SK-N-SH (cell line): ENCODE results near the gene C2orf92. TPM values are rescaled to one million over a fixed set of nuclear protein-coding genes. Genes with fewer than 3 reads are reported as not detected.

Experiments used
- CTCF ChIA-PET: fragments of 300-600, 350-600 bp; formaldehyde crosslinking; extraction: SDS; loops from one replicate; lab custom pipeline; 2021; lab: Yijun Ruan, JAX
- POLR2A ChIA-PET: fragments of 350-600 bp; sonication (Branson Sonifier 250); formaldehyde crosslinking; extraction: SDS; loops from one replicate; lab custom pipeline; 2020; ENCODE audit warnings: antibody characterized with exemption, inconsistent platforms; lab: Yijun Ruan, JAX
- DNase-seq: peaks from one replicate; pipeline ENCODE4 v3.0.0; 2012
- H2AFZ ChIP-seq: fragments of 200-600 bp; sonication (generic); 2 replicates; pipeline ENCODE4 v1.8.1; 2016; ENCODE audit warnings: antibody characterized with exemption, mild to moderate bottlenecking, low read depth
- H3F3A ChIP-seq: fragments of 200-600 bp; sonication (generic); replicated peaks from 2 replicates; pipeline ENCODE3; 2016; ENCODE audit warnings: antibody characterized with exemption, mild to moderate bottlenecking; ENCODE audit not compliant: insufficient read depth
- H3K27ac ChIP-seq, 2 experiments: fragments of 200-500 bp in 1 of 2; fragments of 200-600 bp in 1 of 2; sonication (Bioruptor generic) in 1 of 2; sonication (generic), shearing (Covaris generic) in 1 of 2; 2 replicates each; pipeline versions ENCODE4 v1.5.1 to v1.6.1; 2014 to 2016; ENCODE audit warnings: low read depth in 2 of 2, inconsistent platforms in 1 of 2, low read length in 1 of 2, mild to moderate bottlenecking in 1 of 2, mixed read lengths in 1 of 2
- H3K27me3 ChIP-seq: fragments of 200-600 bp; sonication (generic), shearing (Covaris generic); 2 replicates; pipeline ENCODE4 v1.6.1; 2016; ENCODE audit warnings: mixed run types; ENCODE audit not compliant: insufficient read depth
- H3K36me3 ChIP-seq, 2 experiments: fragments of 200-500 bp in 1 of 2; fragments of 200-600 bp in 1 of 2; sonication (Bioruptor generic) in 1 of 2; sonication (generic) in 1 of 2; replicated peaks in 1 of 2; 2 replicates each; pipeline versions ENCODE3 to v1.5.1; 2014 to 2016; ENCODE audit warnings: low read length in 1 of 2, mild to moderate bottlenecking in 1 of 2; ENCODE audit not compliant: insufficient read depth in 2 of 2, control insufficient read depth in 1 of 2
- H3K4me1 ChIP-seq, 2 experiments: fragments of 200-500 bp in 1 of 2; fragments of 200-600 bp in 1 of 2; sonication (Bioruptor generic) in 1 of 2; sonication (generic), shearing (Covaris generic) in 1 of 2; 2 replicates each; pipeline versions ENCODE4 v1.5.1 to v1.6.1; 2014 to 2016; ENCODE audit warnings: low read depth in 1 of 2, low read length in 1 of 2, mixed run types in 1 of 2; ENCODE audit not compliant: insufficient read depth in 2 of 2, control insufficient read depth in 1 of 2
- H3K4me2 ChIP-seq: fragments of 200-600 bp; sonication (generic), shearing (Covaris generic); 2 replicates; pipeline ENCODE4 v1.6.1; 2017; ENCODE audit warnings: mixed run types
- H3K4me3 ChIP-seq, 2 experiments: fragments of 200-500 bp in 1 of 2; fragments of 200-600 bp in 1 of 2; sonication (Bioruptor generic) in 1 of 2; sonication (generic), shearing (Covaris generic) in 1 of 2; 2 replicates each; pipeline versions ENCODE4 v1.5.1 to v1.8.1; 2014 to 2016; ENCODE audit warnings: low read depth in 2 of 2, inconsistent platforms in 1 of 2, low read length in 1 of 2, mild to moderate bottlenecking in 1 of 2, mixed read lengths in 1 of 2, moderate library complexity in 1 of 2
- H3K79me2 ChIP-seq: fragments of 200-600 bp; sonication (generic); 2 replicates; pipeline ENCODE4 v1.8.1; 2017; ENCODE audit warnings: mild to moderate bottlenecking; ENCODE audit not compliant: insufficient read depth
- H3K9ac ChIP-seq: fragments of 200-600 bp; sonication (generic); 2 replicates; pipeline ENCODE4 v1.6.1; 2017; ENCODE audit warnings: mixed run types
- H3K9me2 ChIP-seq: fragments of 200-600 bp; sonication (generic); 2 replicates; pipeline ENCODE4 v1.6.1; 2017; ENCODE audit warnings: mixed run types
- H3K9me3 ChIP-seq: fragments of 200-600 bp; sonication (generic); 2 replicates; pipeline ENCODE4 v1.6.1; 2017; ENCODE audit warnings: mixed run types, mild to moderate bottlenecking, moderate library complexity
- H4K20me1 ChIP-seq: fragments of 200-600 bp; sonication (generic); 2 replicates; pipeline ENCODE4 v1.6.1; 2017; ENCODE audit warnings: mild to moderate bottlenecking, mixed run types; ENCODE audit not compliant: insufficient read depth
- ELF1 ChIP-seq: IDR thresholded peaks from 2 replicates; pipeline ENCODE4 v1.4.0; 2012
- EZH2phosphoT487 ChIP-seq: fragments of 200-600 bp; sonication (generic); IDR thresholded peaks from 2 replicates; pipeline ENCODE4 v1.6.1; 2017; ENCODE audit warnings: low read depth, mixed run types, mild to moderate bottlenecking, antibody characterized with exemption, moderate library complexity, borderline replicate concordance
- FOSL2 ChIP-seq: IDR thresholded peaks from 2 replicates; pipeline ENCODE4 v1.4.0; 2012; ENCODE audit warnings: low read depth, mild to moderate bottlenecking, moderate library complexity, borderline replicate concordance
- GATA2 ChIP-seq: sonication (generic); formaldehyde crosslinking; IDR thresholded peaks from 2 replicates; pipeline ENCODE4 v1.5.0; 2020; ENCODE audit warnings: mild to moderate bottlenecking, missing genetic modification reagents
- IRF3 ChIP-seq: fragments of 150-350 bp; IDR thresholded peaks from 2 replicates; pipeline ENCODE4 v1.6.1; 2016; ENCODE audit warnings: mild to moderate bottlenecking, low read depth, low read length
- JUND ChIP-seq: IDR thresholded peaks from 2 replicates; pipeline ENCODE4 v1.4.0; 2012
- MXI1 ChIP-seq: IDR thresholded peaks from 2 replicates; pipeline ENCODE4 v1.6.1; 2012; ENCODE audit warnings: mild to moderate bottlenecking, low read depth, low read length, improper control_type of control experiment
- NFIC ChIP-seq: IDR thresholded peaks from 2 replicates; pipeline ENCODE4 v1.4.0; 2012; ENCODE audit warnings: borderline replicate concordance
- NRF1 ChIP-seq: IDR thresholded peaks from 2 replicates; pipeline ENCODE4 v1.6.1; 2012; ENCODE audit warnings: low read depth, mild to moderate bottlenecking, low read length
- PBX3 ChIP-seq: IDR thresholded peaks from 2 replicates; pipeline ENCODE4; 2012
- RAD21 ChIP-seq: IDR thresholded peaks from 2 replicates; pipeline ENCODE4 v1.6.1; 2012; ENCODE audit warnings: mild to moderate bottlenecking, low read length
- SMC3 ChIP-seq: IDR thresholded peaks from 2 replicates; pipeline ENCODE4 v1.6.1; 2012; ENCODE audit warnings: low read depth, low read length, improper control_type of control experiment
- TEAD4 ChIP-seq: IDR thresholded peaks from 2 replicates; pipeline ENCODE4 v1.4.0; 2012; ENCODE audit warnings: mild to moderate bottlenecking, borderline replicate concordance; ENCODE audit not compliant: insufficient read depth
- USF1 ChIP-seq: IDR thresholded peaks from 2 replicates; pipeline ENCODE4 v1.4.0; 2012; ENCODE audit warnings: low read depth, borderline replicate concordance
- ZBTB33 ChIP-seq: IDR thresholded peaks from 2 replicates; pipeline ENCODE4 v1.4.0; 2012; ENCODE audit warnings: low read depth, borderline replicate concordance
- WGBS: methylation state at CpG from one replicate; pipeline ENCODE4 v1.1.6; 2017; ENCODE audit warnings: low lambda C conversion rate; 5-methylcytosine and 5-hydroxymethylcytosine counted together
- polyA plus RNA-seq, 3 experiments: library from polyadenylated mRNA; depleted of rRNA; stranded (reverse); fragments of >200 nt; gene quantifications; 2 replicates each; pipeline ENCODE4 v1.2.3, GENCODE V29; 2012

The C2orf92 gene
- polyA plus RNA-seq, 1 of the 3 experiments (the other 2 are of a cell fraction): 3.1 TPM

- TF ChIP-seq PBX3: no peak
Observed at GRCh38 chr2:97740590-97741182, 71.2 kb downstream of the C2orf92 start (continued).

GRCh38 chr2:97741251-97741650 lies 71.7 kb downstream of the C2orf92 start:
- Histone ChIP-seq H3K36me3 (no peaks in the 10 kb centered on the region), H4K20me1 (no peaks in the 10 kb centered on the region), H3K9me3 (no peaks in the 10 kb centered on the region), H3K79me2 (no peaks in the 10 kb centered on the region), H3K27me3 (no peaks in the 10 kb centered on the region), H3K9me2 (no peaks in the 10 kb centered on the region), H3K4me1 (no peaks in the 10 kb centered on the region; a peak in 1 of 4 replicates), H3K4me3 (no peak overlapping the region), H3K4me2 (no peak overlapping the region), H3F3A (no peaks in the 10 kb centered on the region), H3K9ac (no peak overlapping the region), H3K27ac (no peak overlapping the region), H2AFZ (no peak overlapping the region)
- WGBS: 88% methylated on average over 18 of the region's 20 CpGs
- ChIA-PET POLR2A (no interaction called here), CTCF (interaction anchor here (0.6 to 3.5 kb wide), 23 partner anchors 12 to 651 kb away, joined by 3 to 37 read pairs (median 5); no protein-coding TSS in a partner anchor)
- DNase-seq: no peak
- TF ChIP-seq NFIC (no peak), TEAD4 (no peak), FOSL2 (no peak), EZH2phosphoT487 (no peak), RAD21 (no peak), ELF1 (no peak), IRF3 (no peak), SMC3 (no peak), GATA2 (CRISPR knock-in tag) (no peak), MXI1 (no peak), ZBTB33 (no peak), JUND (no peak), NRF1 (no peak), USF1 (no peak)
